Right lung (tissue), 5 donors: ENCODE data around the gene TRIM56. TPM values are rescaled to one million over a fixed set of nuclear protein-coding genes. Genes with fewer than 3 reads are reported as not detected.
"Not testable (repeated sequence)": the region's sequence is repeated elsewhere in the genome, so short reads cannot be mapped to it uniquely, and the experiment has no call there.

Experiments
- DNase-seq, 2 donors: peaks; one replicate each; pipeline ENCODE4 v3.0.0-alpha.2; 2013
- polyA plus RNA-seq, 5 donors: library from polyadenylated mRNA; unstranded; fragments of 120-200 nt; gene quantifications; one replicate each; pipeline versions ENCODE4 v1.2.1 to v1.2.3, GENCODE V29; 2013; ENCODE audit warnings: inconsistent platforms in 1 of 5, low replicate concordance in 1 of 5; ENCODE audit not compliant: insufficient read length in 5 of 5, insufficient read depth in 1 of 5

TRIM56 gene
- polyA plus RNA-seq, 5 donors, result 21.8 to 28.0 (median 22.7) TPM

DNA sequence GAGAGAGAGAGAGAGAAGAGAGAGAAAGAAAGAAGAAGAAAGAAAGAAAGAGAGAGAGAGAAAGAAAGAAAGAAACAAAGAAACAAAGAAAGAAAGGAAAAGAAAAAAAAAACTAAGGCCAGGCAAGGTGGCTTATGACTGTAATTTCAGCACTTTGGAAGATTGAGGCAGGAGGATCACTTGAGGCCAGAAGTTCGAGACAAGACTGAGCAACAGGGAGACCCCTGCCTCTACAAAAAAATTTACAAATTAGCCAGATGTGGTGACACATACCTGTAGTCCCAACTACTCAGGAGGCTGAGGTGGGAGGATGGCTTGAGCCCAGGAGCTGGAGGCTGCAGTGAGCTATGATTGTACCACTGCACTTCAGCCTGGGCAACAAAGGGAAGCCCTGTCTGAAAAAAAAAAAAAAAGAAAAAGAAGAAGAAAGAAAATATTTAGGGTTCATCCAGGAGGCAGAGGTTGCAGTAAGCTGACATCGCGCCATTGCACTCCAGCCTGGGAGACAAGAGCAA is 44.4 kb downstream of the TRIM56 start:
- DNase-seq, result no peak

DNA sequence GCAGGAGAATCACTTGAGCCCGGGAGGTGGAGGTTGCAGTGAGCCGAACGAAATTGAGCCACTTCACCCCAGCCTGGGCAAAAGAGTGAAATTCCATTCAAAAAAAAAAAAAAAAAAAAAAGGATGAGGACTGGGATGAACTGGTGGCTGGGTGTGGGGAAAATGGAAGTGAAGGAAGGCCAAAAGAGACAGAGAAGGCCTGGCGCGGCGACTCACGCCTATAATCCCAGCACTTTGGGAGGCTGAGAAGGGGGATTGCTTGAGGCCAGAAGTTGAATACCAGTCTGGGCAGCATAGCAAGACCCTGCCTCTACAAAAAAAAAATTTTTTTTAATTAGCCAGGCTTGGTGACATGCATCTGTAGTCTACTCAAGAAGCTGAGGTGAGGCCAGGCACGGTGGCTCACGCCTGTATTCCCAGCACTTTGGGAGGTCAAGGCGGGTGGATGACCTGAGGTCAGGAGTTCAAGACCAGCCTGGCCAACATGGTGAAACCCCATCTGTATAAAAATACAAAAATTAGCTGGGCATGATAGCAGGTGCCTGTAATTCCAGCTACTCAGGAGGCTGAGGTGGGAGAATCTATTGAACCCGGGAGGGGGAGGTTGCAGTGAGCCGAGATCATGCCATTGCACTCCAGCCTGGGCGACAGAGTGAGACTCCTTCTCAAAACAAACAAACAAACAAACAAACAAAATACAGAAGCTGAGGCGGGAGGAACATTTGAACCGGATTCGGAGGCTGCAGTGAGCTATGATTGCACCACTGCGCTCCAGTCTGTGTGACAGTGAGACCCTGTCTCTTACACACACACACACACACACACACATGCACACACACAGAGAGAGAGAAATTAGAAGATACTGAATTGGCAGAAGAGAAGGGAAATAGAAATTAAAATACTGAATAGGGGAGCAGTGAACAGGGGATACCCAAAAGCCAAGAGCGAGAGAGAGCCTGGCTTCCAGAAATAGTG is 47.6 kb downstream of the TRIM56 start:
- DNase-seq, result not testable (repeated sequence)

DNA sequence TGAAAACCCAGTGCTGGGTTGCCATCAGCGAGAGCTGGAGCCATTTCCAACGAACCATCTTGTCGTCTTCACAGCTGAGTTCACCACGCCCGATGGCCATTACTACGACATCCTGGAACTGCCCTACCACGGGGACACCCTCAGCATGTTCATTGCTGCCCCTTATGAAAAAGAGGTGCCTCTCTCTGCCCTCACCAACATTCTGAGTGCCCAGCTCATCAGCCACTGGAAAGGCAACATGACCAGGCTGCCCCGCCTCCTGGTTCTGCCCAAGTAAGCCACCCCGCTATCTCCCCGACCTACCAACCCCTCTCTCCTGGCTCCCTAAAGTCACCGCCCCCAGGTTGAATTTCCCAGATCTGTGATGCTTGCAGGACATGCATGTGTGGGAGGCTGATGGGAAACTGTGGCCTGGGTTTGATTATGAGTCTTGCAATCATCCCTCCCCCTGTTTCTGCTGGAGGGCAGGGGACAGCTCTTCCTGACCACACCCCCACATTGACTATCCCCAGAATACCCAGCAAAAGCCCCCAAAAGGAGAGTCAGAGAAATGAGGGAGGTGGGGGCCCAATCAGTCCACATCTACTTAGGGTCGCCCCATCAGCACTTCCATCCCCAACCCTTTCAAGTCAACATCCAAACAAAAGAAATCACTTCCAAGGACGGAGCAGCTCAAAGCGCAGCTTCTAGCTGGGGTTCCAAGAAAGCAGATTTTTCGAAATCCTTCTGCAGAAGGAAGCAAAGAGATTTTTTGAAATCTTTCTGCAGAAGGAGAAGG is 48.5 kb downstream of the TRIM56 start:
- no peak for DNase-seq

DNA sequence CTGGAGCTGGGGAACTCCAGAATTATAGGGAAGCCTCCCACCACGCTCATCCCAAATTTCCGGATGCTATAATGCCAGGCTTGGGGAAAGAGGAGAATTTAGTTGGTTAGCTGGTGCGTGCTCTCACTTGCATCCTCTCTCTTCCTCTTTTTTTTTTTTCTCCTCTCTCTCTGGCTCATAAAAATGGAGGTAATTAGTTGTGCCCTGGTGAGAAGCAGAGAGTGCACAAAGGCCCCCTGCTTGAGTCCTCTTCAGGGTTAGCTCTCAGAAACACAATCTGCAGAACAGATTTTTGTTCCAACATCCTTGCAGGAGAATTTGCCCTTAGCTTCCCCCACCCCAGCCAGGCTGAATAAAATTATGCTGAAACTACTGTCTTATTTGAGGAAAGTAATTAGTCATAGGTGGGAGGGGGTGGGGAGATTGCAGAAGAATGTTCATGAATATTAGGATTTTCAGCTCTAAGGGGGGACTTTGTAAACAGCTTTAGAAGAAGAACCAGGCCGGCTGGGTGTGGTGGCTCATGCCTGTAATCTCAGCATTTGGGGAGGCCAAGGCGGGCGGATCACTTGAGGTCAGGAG is 49.2 kb downstream of the TRIM56 start:
- DNase-seq, result no peak

DNA sequence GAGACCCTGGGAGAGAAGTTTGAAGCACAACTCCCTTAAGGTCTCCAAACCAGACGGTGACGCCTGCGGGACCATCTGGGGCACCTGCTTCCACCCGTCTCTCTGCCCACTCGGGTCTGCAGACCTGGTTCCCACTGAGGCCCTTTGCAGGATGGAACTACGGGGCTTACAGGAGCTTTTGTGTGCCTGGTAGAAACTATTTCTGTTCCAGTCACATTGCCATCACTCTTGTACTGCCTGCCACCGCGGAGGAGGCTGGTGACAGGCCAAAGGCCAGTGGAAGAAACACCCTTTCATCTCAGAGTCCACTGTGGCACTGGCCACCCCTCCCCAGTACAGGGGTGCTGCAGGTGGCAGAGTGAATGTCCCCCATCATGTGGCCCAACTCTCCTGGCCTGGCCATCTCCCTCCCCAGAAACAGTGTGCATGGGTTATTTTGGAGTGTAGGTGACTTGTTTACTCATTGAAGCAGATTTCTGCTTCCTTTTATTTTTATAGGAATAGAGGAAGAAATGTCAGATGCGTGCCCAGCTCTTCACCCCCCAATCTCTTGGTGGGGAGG is 52.5 kb downstream of the TRIM56 start:
- DNase-seq, result no peak

DNA sequence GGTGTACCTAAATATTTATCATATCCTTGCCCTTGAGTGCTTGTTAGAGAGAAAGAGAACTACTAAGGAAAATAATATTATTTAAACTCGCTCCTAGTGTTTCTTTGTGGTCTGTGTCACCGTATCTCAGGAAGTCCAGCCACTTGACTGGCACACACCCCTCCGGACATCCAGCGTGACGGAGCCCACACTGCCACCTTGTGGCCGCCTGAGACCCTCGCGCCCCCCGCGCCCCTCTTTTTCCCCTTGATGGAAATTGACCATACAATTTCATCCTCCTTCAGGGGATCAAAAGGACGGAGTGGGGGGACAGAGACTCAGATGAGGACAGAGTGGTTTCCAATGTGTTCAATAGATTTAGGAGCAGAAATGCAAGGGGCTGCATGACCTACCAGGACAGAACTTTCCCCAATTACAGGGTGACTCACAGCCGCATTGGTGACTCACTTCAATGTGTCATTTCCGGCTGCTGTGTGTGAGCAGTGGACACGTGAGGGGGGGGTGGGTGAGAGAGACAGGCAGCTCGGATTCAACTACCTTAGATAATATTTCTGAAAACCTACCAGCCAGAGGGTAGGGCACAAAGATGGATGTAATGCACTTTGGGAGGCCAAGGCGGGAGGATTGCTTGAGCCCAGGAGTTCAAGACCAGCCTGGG is 53.1 kb downstream of the TRIM56 start:
- DNase-seq, result peak; percentile 29 to 33

DNA sequence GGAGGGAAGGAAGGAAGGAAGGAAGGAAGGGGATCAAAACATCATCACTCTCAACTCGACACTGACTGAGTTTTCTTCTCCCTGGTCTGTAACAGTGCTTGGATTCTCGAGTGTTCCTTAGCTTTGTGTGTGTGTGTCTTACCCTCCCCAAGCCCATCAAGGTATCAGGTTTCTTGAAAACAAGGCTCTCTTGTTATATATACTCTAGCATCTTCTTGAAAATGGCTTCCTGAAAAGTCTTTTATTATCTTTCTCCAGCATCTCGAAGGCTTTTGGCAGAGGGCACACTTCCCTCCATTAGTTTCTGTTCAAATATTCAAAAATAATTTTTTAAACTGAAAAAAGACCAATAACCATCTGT is 55.0 kb downstream of the TRIM56 start:
- no peak for DNase-seq

DNA sequence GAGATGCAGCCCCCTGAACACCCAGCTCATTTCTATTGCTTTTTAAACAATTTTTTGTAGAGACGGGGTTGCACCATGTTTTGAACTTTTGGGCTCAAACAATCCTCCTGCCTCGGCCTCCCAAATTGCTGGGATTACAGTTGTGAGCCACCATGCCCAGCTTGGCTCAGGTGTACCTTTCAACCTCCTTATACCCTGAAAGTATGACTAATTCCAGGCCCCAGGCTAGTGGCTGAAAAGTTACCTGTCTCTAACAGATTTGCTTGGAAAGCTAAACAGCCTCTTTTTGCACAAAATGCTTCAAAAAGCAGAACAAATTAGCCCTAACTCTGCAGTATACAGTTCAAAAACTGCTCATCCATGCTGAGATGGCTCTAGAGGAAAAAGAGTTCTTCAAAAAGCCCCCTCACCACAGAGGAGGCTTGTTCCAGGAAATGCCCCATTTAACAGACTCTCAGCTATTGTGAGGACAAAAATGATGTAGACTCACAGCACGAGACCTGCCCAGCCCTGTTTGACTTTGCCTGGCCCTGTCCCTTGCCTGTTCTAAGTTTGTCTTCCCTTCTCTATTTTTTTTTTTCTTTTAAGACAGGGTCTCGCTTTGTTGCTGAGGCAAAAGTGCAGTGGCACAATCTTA is 55.6 kb downstream of the TRIM56 start:
- DNase-seq, result no peak

Other genes starting within 250 kb of the TRIM56 start
- 10 to 100 TPM; 25.7 to 48.3 (median 39.2) TPM for gene SLC12A9, start 232.8 kb upstream of the TRIM56 start, polyA plus RNA-seq
- 100 to 1,000 TPM in 1 of 5 donors, 10 to 100 TPM in 4; 54.3 to 101 (median 69.5) TPM for gene TRIP6, start 218.1 kb upstream of the TRIM56 start, polyA plus RNA-seq
- gene SRRT, start 210.4 kb upstream of the TRIM56 start, polyA plus RNA-seq, result 100 to 1,000 TPM; 144 to 206 (median 173) TPM
- 1 to 10 TPM in 2 of 5 donors, under 1 TPM in 3; 0.42 to 2.0 (median 0.84) TPM for gene UFSP1, start 195.8 kb upstream of the TRIM56 start, polyA plus RNA-seq
- 1 to 10 TPM; 2.1 to 6.6 (median 2.6) TPM for gene ACHE, start 189.6 kb upstream of the TRIM56 start, polyA plus RNA-seq
- gene MUC3A, start 135.9 kb upstream of the TRIM56 start, polyA plus RNA-seq, result under 1 TPM; 0.37 to 0.73 (median 0.51) TPM
- 1 to 10 TPM in 2 of 5 donors, under 1 TPM in 3; 0.54 to 2.6 (median 0.93) TPM for gene MUC12, start 115.9 kb upstream of the TRIM56 start, polyA plus RNA-seq
- under 1 TPM in 1 of 5 donors, not detected in 4; 0.31 TPM for gene MUC17, start 65.4 kb upstream of the TRIM56 start, polyA plus RNA-seq
- gene SERPINE1, start 41.6 kb downstream of the TRIM56 start, polyA plus RNA-seq, result 1 to 10 TPM; 2.0 to 4.6 (median 3.6) TPM
- gene AP1S1, start 69.0 kb downstream of the TRIM56 start, polyA plus RNA-seq, result 100 to 1,000 TPM in 1 of 5 donors, 10 to 100 TPM in 4; 77.4 to 100 (median 82.7) TPM
- 1 to 10 TPM in 1 of 5 donors, under 1 TPM in 4; 0.54 to 1.4 (median 0.90) TPM for gene VGF, start 80.1 kb downstream of the TRIM56 start, polyA plus RNA-seq
- under 1 TPM in 3 of 5 donors, not detected in 2; 0.05 to 0.12 (median 0.08) TPM for gene NAT16, start 94.8 kb downstream of the TRIM56 start, polyA plus RNA-seq
- under 1 TPM in 3 of 5 donors, not detected in 2; 0.07 to 0.15 (median 0.09) TPM for gene MOGAT3, start 115.6 kb downstream of the TRIM56 start, polyA plus RNA-seq
- gene PLOD3, start 132.1 kb downstream of the TRIM56 start, polyA plus RNA-seq, result 10 to 100 TPM; 39.6 to 72.2 (median 55.9) TPM
- 10 to 100 TPM; 42.7 to 77.4 (median 53.5) TPM for gene ZNHIT1, start 132.7 kb downstream of the TRIM56 start, polyA plus RNA-seq
- 10 to 100 TPM; 11.5 to 20.2 (median 16.4) TPM for gene CLDN15, start 152.3 kb downstream of the TRIM56 start, polyA plus RNA-seq
- 100 to 1,000 TPM; 121 to 163 (median 125) TPM for gene FIS1, start 159.6 kb downstream of the TRIM56 start, polyA plus RNA-seq
- 10 to 100 TPM; 49.6 to 53.1 (median 52.1) TPM for gene IFT22, start 236.3 kb downstream of the TRIM56 start, polyA plus RNA-seq